AG04450 (cell line): ENCODE results near the gene CHTF18. TPM values are rescaled to one million over a fixed set of nuclear protein-coding genes. Genes with fewer than 3 reads are reported as not detected.

Experiments used
- CTCF ChIA-PET: fragments of 300-600, 350-600 bp; formaldehyde crosslinking; extraction: SDS; loops from one replicate; lab custom pipeline; 2022; ENCODE audit warnings: antibody characterized with exemption, inconsistent platforms; lab: Charles Lee
- POLR2A ChIA-PET: fragments of 350-600 bp; formaldehyde crosslinking; extraction: SDS; loops from one replicate; lab custom pipeline; 2021; ENCODE audit warnings: antibody characterized with exemption, inconsistent platforms; lab: Yijun Ruan, JAX
- DNase-seq: peaks from one replicate; pipeline ENCODE4 v3.0.0-alpha.2; 2011; ENCODE audit warnings: low read depth, low spot score
- H3K27ac ChIP-seq: one replicate; pipeline ENCODE4 v1.5.1; 2012; ENCODE audit warnings: low read depth, low read length, control low read depth
- H3K27me3 ChIP-seq: one replicate; pipeline ENCODE4 v1.6.0; 2012; ENCODE audit warnings: low read length; ENCODE audit not compliant: control insufficient read depth, insufficient read depth
- H3K4me3 ChIP-seq: 2 replicates; pipeline ENCODE4 v1.5.1; 2011; ENCODE audit warnings: mild to moderate bottlenecking, low read depth, low read length, control low read depth
- H3K9me3 ChIP-seq: 2 replicates; pipeline ENCODE4 v1.5.1; 2012; ENCODE audit warnings: low read length; ENCODE audit not compliant: control insufficient read depth, insufficient read depth
- CTCF ChIP-seq: IDR thresholded peaks from 2 replicates; pipeline ENCODE4 v1.5.1; 2011; ENCODE audit warnings: low read depth, low read length, control low read depth, inconsistent platforms
- polyA plus RNA-seq: library from polyadenylated mRNA; depleted of rRNA; stranded (reverse); fragments of >200 nt; gene quantifications from 2 replicates; pipeline ENCODE4 v1.2.3, GENCODE V29; 2011

Gene CHTF18
- polyA plus RNA-seq, 1 experiment, result 1.1 TPM

GRCh38 chr16:799111-799947, 10.9 kb downstream of the CHTF18 start:
- POLR2A ChIA-PET, result no interaction called here
- Histone ChIP-seq H3K27ac (no peak overlapping the region), H3K9me3 (peaks cover 10% of the 10 kb centered on the region; the same call in 1 of the 2 replicates), H3K4me3 (no peak overlapping the region), H3K27me3 (peaks cover 23% of the 10 kb centered on the region)
- CTCF ChIA-PET, result no interaction called here
- no peak for TF ChIP-seq CTCF
- no peak for DNase-seq

GRCh38 chr16:799948-800833, 11.8 kb downstream of the CHTF18 start, which contains the start of gene GNG13:
Gene GNG13, minus strand, starts transcription at chr16:800734. Its CDS starts 1,657 bp downstream, at chr16:799077.
- Histone ChIP-seq H3K9me3 (peaks cover 10% of the 10 kb centered on the region; the same call in 1 of the 2 replicates), H3K27me3 (peaks cover 23% of the 10 kb centered on the region), H3K4me3 (no peak within 1 kb of the TSS), H3K27ac (no peak within 1 kb of the TSS)
- no peak for DNase-seq
- CTCF ChIA-PET, result no interaction called here
- POLR2A ChIA-PET, result interaction anchor here (1.5 kb wide), 1 partner anchor 12 kb away, joined by 4 read pairs; the partner anchor contains the start of genes CHTF18 and RPUSD1
- no peak for TF ChIP-seq CTCF

GRCh38 chr16:800834-801511, 12.6 kb downstream of the CHTF18 start:
- ChIA-PET CTCF (no interaction called here), POLR2A (interaction anchor here (1.5 kb wide), 1 partner anchor 13 kb away, joined by 4 read pairs; the partner anchor contains the start of genes CHTF18 and RPUSD1)
- no peak overlapping the region for H3K4me3 ChIP-seq

More at GRCh38 chr16:800834-801511, 12.6 kb downstream of the CHTF18 start:
- peaks cover 23% of the 10 kb centered on the region for H3K27me3 ChIP-seq
- peaks cover 10% of the 10 kb centered on the region; the same call in 1 of the 2 replicates for H3K9me3 ChIP-seq
- no peak overlapping the region for H3K27ac ChIP-seq
- DNase-seq, result no peak
- no peak for TF ChIP-seq CTCF
